ENCODE data around the gene C1orf105. TPM values are rescaled to one million over a fixed set of nuclear protein-coding genes. Genes with fewer than 3 reads are reported as not detected.

C1orf105 gene
- total RNA-seq, 1 experiment from 2014 or later: not detected

GRCh38 chr1:172442843-172443565 is 22.5 kb downstream of the C1orf105 start:
- CTCF ChIA-PET: interaction anchor here (1.0 to 1.5 kb wide), 4 partner anchors 11 to 458 kb away, joined by 3 to 8 read pairs (median 4); no protein-coding TSS in a partner anchor
- H3K27ac Mint-ChIP-seq (ENCODE audit: unreplicated experiment): peak overlapping the region; percentile 79
- TF ChIP-seq CTCF (IDR thresholded peaks at IDR 0.05; ENCODE audit: unreplicated experiment): no peak
- intact Hi-C loops (cut with micrococcal nuclease; ENCODE audit: unreplicated experiment): no loop called here
- no peak for DNase-seq
- H3K36me3 Mint-ChIP-seq (ENCODE audit: insufficient read depth, unreplicated experiment): peaks cover 11% of the 10 kb centered on the region
- no peaks in the 10 kb centered on the region for H3K27me3 Mint-ChIP-seq (ENCODE audit: unreplicated experiment)
- H3K4me1 Mint-ChIP-seq (ENCODE audit: low read depth, unreplicated experiment): peaks cover 34% of the 10 kb centered on the region
- BruUV-seq (replicated peaks): no TSS peak
- no peaks in the 10 kb centered on the region for H3K9me3 Mint-ChIP-seq (ENCODE audit: low read depth, unreplicated experiment)
- H3K4me3 Mint-ChIP-seq (ENCODE audit: low read depth, unreplicated experiment): peak overlapping the region; percentile 87

- peak; percentile 90 for TF ChIP-seq CTCF (IDR thresholded peaks at IDR 0.05; ENCODE audit: unreplicated experiment)
- Mint-ChIP-seq H3K27ac (ENCODE audit: unreplicated experiment) (peak within 1 kb of the TSS; percentile 79), H3K4me1 (ENCODE audit: low read depth, unreplicated experiment) (peaks cover 40% of the 10 kb centered on the region), H3K27me3 (ENCODE audit: unreplicated experiment) (no peaks in the 10 kb centered on the region), H3K36me3 (ENCODE audit: insufficient read depth, unreplicated experiment) (peaks cover 11% of the 10 kb centered on the region), H3K9me3 (ENCODE audit: low read depth, unreplicated experiment) (no peaks in the 10 kb centered on the region), H3K4me3 (ENCODE audit: low read depth, unreplicated experiment) (peak within 1 kb of the TSS; percentile 87)
- DNase-seq: peak; percentile 97
- CTCF ChIA-PET: interaction anchor here (1.0 to 1.5 kb wide), 4 partner anchors 12 to 459 kb away, joined by 3 to 8 read pairs (median 4); no protein-coding TSS in a partner anchor
- BruUV-seq (replicated peaks): TSS peak; percentile 64
- intact Hi-C loops (cut with micrococcal nuclease; ENCODE audit: unreplicated experiment): loop anchor here (1.0 to 2.0 kb wide), 2 partner anchors 15 to 439 kb away; no protein-coding TSS in a partner anchor
Observed at GRCh38 chr1:172443666-172444453, 23.4 kb downstream of the C1orf105 start, which contains the start of gene PIGC. TSS of gene PIGC (minus strand) at chr1:172444069. CDS start at chr1:172442622, 1,447 bp downstream.

- no peaks in the 10 kb centered on the region for H3K27me3 Mint-ChIP-seq (ENCODE audit: unreplicated experiment)
- H3K9me3 Mint-ChIP-seq (ENCODE audit: low read depth, unreplicated experiment): no peaks in the 10 kb centered on the region
- CTCF ChIA-PET: interaction anchor here (0.5 to 0.7 kb wide), 2 partner anchors 22 to 47 kb away, joined by 4 to 7 read pairs; no protein-coding TSS in a partner anchor
- no peak for TF ChIP-seq CTCF (IDR thresholded peaks at IDR 0.05; ENCODE audit: unreplicated experiment)
- BruUV-seq (replicated peaks): no TSS peak
- no peak for DNase-seq
- intact Hi-C loops (cut with micrococcal nuclease; ENCODE audit: unreplicated experiment): no loop called here
- H3K4me3 Mint-ChIP-seq (ENCODE audit: low read depth, unreplicated experiment): no peak overlapping the region
- H3K27ac Mint-ChIP-seq (ENCODE audit: unreplicated experiment): no peak overlapping the region
- peaks cover 63% of the 10 kb centered on the region for H3K4me1 Mint-ChIP-seq (ENCODE audit: low read depth, unreplicated experiment)
- H3K36me3 Mint-ChIP-seq (ENCODE audit: insufficient read depth, unreplicated experiment): peaks cover 20% of the 10 kb centered on the region
Observed at GRCh38 chr1:172446547-172446946, 26.1 kb downstream of the C1orf105 start.

- TF ChIP-seq CTCF (IDR thresholded peaks at IDR 0.05; ENCODE audit: unreplicated experiment): no peak
- H3K9me3 Mint-ChIP-seq (ENCODE audit: low read depth, unreplicated experiment): no peaks in the 10 kb centered on the region
- no TSS peak for BruUV-seq (replicated peaks)
- no peaks in the 10 kb centered on the region for H3K27me3 Mint-ChIP-seq (ENCODE audit: unreplicated experiment)
- H3K36me3 Mint-ChIP-seq (ENCODE audit: insufficient read depth, unreplicated experiment): peaks cover 20% of the 10 kb centered on the region
- intact Hi-C loops (cut with micrococcal nuclease; ENCODE audit: unreplicated experiment): no loop called here
- CTCF ChIA-PET: no interaction called here
- peak; percentile 51 for DNase-seq
- peaks cover 60% of the 10 kb centered on the region for H3K4me1 Mint-ChIP-seq (ENCODE audit: low read depth, unreplicated experiment)
- no peak overlapping the region for H3K27ac Mint-ChIP-seq (ENCODE audit: unreplicated experiment)
- no peak overlapping the region for H3K4me3 Mint-ChIP-seq (ENCODE audit: low read depth, unreplicated experiment)
Observed at GRCh38 chr1:172447641-172448040, 27.2 kb downstream of the C1orf105 start.
